MM.1S (cell line): ENCODE results near the gene HSPA2.

Source experiments
- CTCF ChIP-seq: fragments of 300-600 bp; sonication (generic); IDR thresholded peaks from 2 replicates; pipeline ENCODE4 v1.5.1; 2016; ENCODE audit warnings: antibody characterized with exemption, low read length, mixed read lengths
- EZH2 ChIP-seq: fragments of 300-600 bp; sonication (generic); optimal IDR thresholded peaks from 2 replicates; pipeline ENCODE3; 2017; ENCODE audit warnings: low read depth, mild to moderate bottlenecking, antibody characterized with exemption, low read length, mixed read lengths

DNA sequence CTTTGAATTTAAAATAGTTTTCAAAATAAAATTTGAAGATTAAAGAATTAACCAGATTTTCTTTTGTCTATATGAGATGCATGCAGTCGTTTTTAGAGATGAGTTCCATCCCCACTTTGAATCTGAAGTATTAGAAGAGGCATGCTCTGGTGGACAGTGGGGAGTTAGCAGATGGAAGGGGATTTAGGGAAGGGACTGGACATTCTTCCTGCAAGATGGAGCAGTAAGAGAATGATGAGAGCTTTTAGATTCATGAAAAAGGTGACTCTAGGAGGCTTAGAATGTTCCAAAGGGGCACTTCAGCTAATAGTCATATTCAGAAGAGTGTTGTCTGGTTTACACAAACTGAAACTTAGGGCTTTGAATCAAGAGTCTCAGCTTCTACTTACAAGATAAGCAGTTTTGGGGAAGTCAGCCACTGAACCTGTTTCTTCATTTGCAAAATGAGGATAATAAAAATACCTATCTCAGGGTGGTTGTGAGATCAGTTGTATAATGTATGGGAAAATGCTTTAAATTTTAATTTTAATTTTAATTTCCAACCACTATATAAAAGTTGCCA, 32.2 kb upstream of the HSPA2 start:
- TF ChIP-seq EZH2 = no peak
- TF ChIP-seq CTCF = no peak
